Measurements from ENCODE around the gene CERS5. TPM values are rescaled to one million over a fixed set of nuclear protein-coding genes. Genes with fewer than 3 reads are reported as not detected.
"Not testable (repeated sequence)": the region's sequence is repeated elsewhere in the genome, so short reads cannot be mapped to it uniquely, and the experiment has no call there.

The CERS5 gene
- total RNA-seq, 1 donor from 2014 or later, result 64.9 TPM

- ChIA-PET CTCF (no interaction called here), POLR2A (interaction anchor here (0.6 kb wide), 1 partner anchor 539 kb away, joined by 7 read pairs; no protein-coding TSS in a partner anchor)
- H3K36me3 Mint-ChIP-seq (ENCODE audit: low read depth), result peaks cover 1% of the 10 kb centered on the region
- H3K27me3 Mint-ChIP-seq, result no peaks in the 10 kb centered on the region
- intact Hi-C loops (cut with micrococcal nuclease), result no loop called here
- no peak for TF ChIP-seq CTCF (IDR thresholded peaks at IDR 0.05)
- H3K9me3 Mint-ChIP-seq, result no peaks in the 10 kb centered on the region
- no peak overlapping the region for H3K4me3 Mint-ChIP-seq
- H3K27ac Mint-ChIP-seq, result no peak overlapping the region
- no peak for DNase-seq
- H3K4me1 Mint-ChIP-seq, result peaks cover 2% of the 10 kb centered on the region
- ATAC-seq (ENCODE audit: low read depth), result no peak
Observed at GRCh38 chr12:50151047-50151687, 16.0 kb downstream of the CERS5 start.

GRCh38 chr12:50149311-50149710, 17.9 kb downstream of the CERS5 start:
- ATAC-seq (ENCODE audit: low read depth) (no peak), DNase-seq (no peak)
- POLR2A ChIA-PET, result interaction anchor here (0.6 kb wide), 1 partner anchor 35 kb away, joined by 5 read pairs; no protein-coding TSS in a partner anchor
- Mint-ChIP-seq H3K27me3 (no peaks in the 10 kb centered on the region), H3K27ac (no peak overlapping the region), H3K36me3 (ENCODE audit: low read depth) (peaks cover 4% of the 10 kb centered on the region), H3K4me1 (peaks cover 2% of the 10 kb centered on the region), H3K9me3 (no peaks in the 10 kb centered on the region), H3K4me3 (no peak overlapping the region)
- CTCF ChIA-PET, result interaction anchor here (1.1 kb wide), 1 partner anchor 79 kb away, joined by 3 read pairs; no protein-coding TSS in a partner anchor
- intact Hi-C loops (cut with micrococcal nuclease), result no loop called here
- no peak for TF ChIP-seq CTCF (IDR thresholded peaks at IDR 0.05)

GRCh38 chr12:50148011-50148410, 19.2 kb downstream of the CERS5 start:
- intact Hi-C loops (cut with micrococcal nuclease); H3K4me1 Mint-ChIP-seq; H3K27ac Mint-ChIP-seq; ATAC-seq (ENCODE audit: low read depth); H3K27me3 Mint-ChIP-seq; H3K4me3 Mint-ChIP-seq; H3K9me3 Mint-ChIP-seq; DNase-seq; POLR2A ChIA-PET: not testable (repeated sequence)
- peaks cover 12% of the 10 kb centered on the region for H3K36me3 Mint-ChIP-seq (ENCODE audit: low read depth)
- CTCF ChIA-PET, result interaction anchor here (1.1 to 1.3 kb wide), 2 partner anchors 22 to 77 kb away, joined by 3 to 5 read pairs; no protein-coding TSS in a partner anchor

GRCh38 chr12:50147281-50147680, 19.9 kb downstream of the CERS5 start:
- TF ChIP-seq CTCF (IDR thresholded peaks at IDR 0.05), result no peak
- DNase-seq (no peak), ATAC-seq (ENCODE audit: low read depth) (no peak)
- Mint-ChIP-seq H3K36me3 (ENCODE audit: low read depth) (peaks cover 18% of the 10 kb centered on the region), H3K4me1 (peaks cover 2% of the 10 kb centered on the region), H3K4me3 (no peak overlapping the region), H3K27me3 (no peaks in the 10 kb centered on the region), H3K9me3 (no peaks in the 10 kb centered on the region), H3K27ac (no peak overlapping the region)
- CTCF ChIA-PET, result interaction anchor here (1.1 to 2.3 kb wide), 3 partner anchors 15 to 77 kb away, joined by 3 to 6 read pairs (median 5); no protein-coding TSS in a partner anchor
- POLR2A ChIA-PET, result no interaction called here
- intact Hi-C loops (cut with micrococcal nuclease), result no loop called here

GRCh38 chr12:50145439-50145838, 21.7 kb downstream of the CERS5 start:
- ChIA-PET POLR2A (interaction anchor here (1.3 kb wide), 1 partner anchor 49 kb away, joined by 4 read pairs; no protein-coding TSS in a partner anchor), CTCF (interaction anchor here (2.3 kb wide), 1 partner anchor 13 kb away, joined by 6 read pairs; no protein-coding TSS in a partner anchor)
- Mint-ChIP-seq H3K36me3 (ENCODE audit: low read depth) (peaks cover 30% of the 10 kb centered on the region), H3K9me3 (no peaks in the 10 kb centered on the region), H3K27ac (no peak overlapping the region), H3K27me3 (no peaks in the 10 kb centered on the region), H3K4me1 (peaks cover 1% of the 10 kb centered on the region), H3K4me3 (no peak overlapping the region)
- no peak for TF ChIP-seq CTCF (IDR thresholded peaks at IDR 0.05)
- no peak for ATAC-seq (ENCODE audit: low read depth)
- intact Hi-C loops (cut with micrococcal nuclease), result no loop called here
- no peak for DNase-seq

Data from activated B cell treated with CpG ODN at 0.5 μM for 24 hours (primary cell).